Esophagus squamous epithelium (tissue), 4 donors: Measurements from ENCODE around the gene WNT8A.

Experiments
- POLR2A ChIP-seq, 4 donors: fragments of 450-650 bp; IDR thresholded peaks; one replicate each; pipeline ENCODE4 v1.6.1; 2017; ENCODE audit warnings: antibody characterized with exemption in 4 of 4, mild to moderate bottlenecking in 4 of 4, moderate library complexity in 3 of 4
- TF ChIP-seq, protein P1 (sequence below), 6 experiments: fragments of 450-650 bp in 4 of 6; fragments of 200-600 bp in 2 of 6; sonication (generic) in 2 of 6; IDR thresholded peaks; one replicate each; pipeline ENCODE4 v1.5.1; 2016 to 2019; ENCODE audit warnings: antibody characterized with exemption in 6 of 6, mild to moderate bottlenecking in 4 of 6, moderate library complexity in 4 of 6

DNA sequence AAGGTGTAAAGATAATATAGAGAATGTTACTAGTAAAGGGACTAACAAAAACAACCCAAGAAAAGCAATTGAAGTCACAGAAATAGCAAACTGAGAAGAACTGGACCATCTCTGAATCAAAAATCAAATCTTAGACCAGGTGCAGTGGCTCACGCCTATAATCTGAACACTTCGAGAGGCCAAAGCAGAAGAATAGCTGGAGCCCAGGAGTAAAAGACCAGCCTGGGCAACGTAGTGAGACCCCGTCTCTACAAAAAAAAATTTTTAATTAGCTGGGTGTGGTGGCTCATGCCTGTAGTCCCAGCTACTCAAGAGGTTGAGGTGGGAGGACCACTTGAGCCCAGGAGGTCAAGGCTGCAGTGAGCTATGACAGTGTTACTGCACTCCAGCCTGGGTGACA lies 27.3 kb downstream of the WNT8A start:
- TF ChIP-seq, protein P1, sequence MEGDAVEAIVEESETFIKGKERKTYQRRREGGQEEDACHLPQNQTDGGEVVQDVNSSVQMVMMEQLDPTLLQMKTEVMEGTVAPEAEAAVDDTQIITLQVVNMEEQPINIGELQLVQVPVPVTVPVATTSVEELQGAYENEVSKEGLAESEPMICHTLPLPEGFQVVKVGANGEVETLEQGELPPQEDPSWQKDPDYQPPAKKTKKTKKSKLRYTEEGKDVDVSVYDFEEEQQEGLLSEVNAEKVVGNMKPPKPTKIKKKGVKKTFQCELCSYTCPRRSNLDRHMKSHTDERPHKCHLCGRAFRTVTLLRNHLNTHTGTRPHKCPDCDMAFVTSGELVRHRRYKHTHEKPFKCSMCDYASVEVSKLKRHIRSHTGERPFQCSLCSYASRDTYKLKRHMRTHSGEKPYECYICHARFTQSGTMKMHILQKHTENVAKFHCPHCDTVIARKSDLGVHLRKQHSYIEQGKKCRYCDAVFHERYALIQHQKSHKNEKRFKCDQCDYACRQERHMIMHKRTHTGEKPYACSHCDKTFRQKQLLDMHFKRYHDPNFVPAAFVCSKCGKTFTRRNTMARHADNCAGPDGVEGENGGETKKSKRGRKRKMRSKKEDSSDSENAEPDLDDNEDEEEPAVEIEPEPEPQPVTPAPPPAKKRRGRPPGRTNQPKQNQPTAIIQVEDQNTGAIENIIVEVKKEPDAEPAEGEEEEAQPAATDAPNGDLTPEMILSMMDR (IDR thresholded peaks at IDR 0.05): no peak
- no peak for TF ChIP-seq POLR2A (IDR thresholded peaks at IDR 0.05)
